A549 (cell line): ENCODE results near the gene SUFU.

ENCODE experiments used
- CHD4 ChIP-seq: fragments of 200-600 bp; sonication (generic); IDR thresholded peaks from 2 replicates; pipeline ENCODE4 v1.6.1; 2016; ENCODE audit warnings: antibody characterized with exemption, mild to moderate bottlenecking, borderline replicate concordance
- CTCF ChIP-seq: fragments of >200 bp; sonication (Bioruptor Twin); formaldehyde crosslinking; IDR thresholded peaks from 3 replicates; pipeline ENCODE4 v1.5.1; 2016
- JUNB ChIP-seq: fragments of >200 bp; sonication (Bioruptor Twin); formaldehyde crosslinking; IDR thresholded peaks from 2 replicates; pipeline ENCODE4 v1.6.1; 2016
- MAX ChIP-seq: IDR thresholded peaks from 2 replicates; pipeline ENCODE4 v1.6.1; 2012
- POLR2A ChIP-seq: IDR thresholded peaks from 2 replicates; pipeline ENCODE4 v1.6.1; 2012; ENCODE audit warnings: mild to moderate bottlenecking, low read length

GRCh38 chr10:102553771-102554170, 50.0 kb downstream of the SUFU start:
- TF ChIP-seq CTCF = no peak
- no peak for TF ChIP-seq MAX
- no peak for TF ChIP-seq JUNB
- no peak for TF ChIP-seq CHD4
- TF ChIP-seq POLR2A = no peak
